BLaER1 (cell line): ENCODE measurements around the gene COG1.
A peak's percentile ranks its signal among the peaks of the same experiment; 100 is the strongest.

ENCODE experiments used
- H3K27ac ChIP-seq: shearing (Covaris generic); formaldehyde crosslinking; 2 replicates; pipeline ENCODE4 v1.8.1; 2022
- H3K27me3 ChIP-seq: shearing (Covaris generic); formaldehyde crosslinking; 2 replicates; pipeline ENCODE4 v1.8.1; 2022
- H3K36me3 ChIP-seq: shearing (Covaris generic); formaldehyde crosslinking; 2 replicates; pipeline ENCODE4 v1.8.1; 2022
- H3K4me1 ChIP-seq: shearing (Covaris generic); formaldehyde crosslinking; 2 replicates; pipeline ENCODE4 v1.8.1; 2022
- H3K4me2 ChIP-seq: shearing (Covaris generic); formaldehyde crosslinking; 2 replicates; pipeline ENCODE4 v1.8.1; 2022
- H3K4me3 ChIP-seq: shearing (Covaris generic); formaldehyde crosslinking; 2 replicates; pipeline ENCODE4 v1.8.1; 2022
- H3K9ac ChIP-seq: shearing (Covaris generic); formaldehyde crosslinking; 2 replicates; pipeline ENCODE4 v1.8.1; 2022
- H3K9me3 ChIP-seq: shearing (Covaris generic); formaldehyde crosslinking; 2 replicates; pipeline ENCODE4 v1.8.1; 2022
- H4K20me1 ChIP-seq: shearing (Covaris generic); formaldehyde crosslinking; 2 replicates; pipeline ENCODE4 v1.8.1; 2022
- Cebpa-rat ChIP-seq: shearing (Covaris generic); IDR thresholded peaks from 2 replicates; pipeline ENCODE4 v1.8.1; 2022

Gene COG1

DNA sequence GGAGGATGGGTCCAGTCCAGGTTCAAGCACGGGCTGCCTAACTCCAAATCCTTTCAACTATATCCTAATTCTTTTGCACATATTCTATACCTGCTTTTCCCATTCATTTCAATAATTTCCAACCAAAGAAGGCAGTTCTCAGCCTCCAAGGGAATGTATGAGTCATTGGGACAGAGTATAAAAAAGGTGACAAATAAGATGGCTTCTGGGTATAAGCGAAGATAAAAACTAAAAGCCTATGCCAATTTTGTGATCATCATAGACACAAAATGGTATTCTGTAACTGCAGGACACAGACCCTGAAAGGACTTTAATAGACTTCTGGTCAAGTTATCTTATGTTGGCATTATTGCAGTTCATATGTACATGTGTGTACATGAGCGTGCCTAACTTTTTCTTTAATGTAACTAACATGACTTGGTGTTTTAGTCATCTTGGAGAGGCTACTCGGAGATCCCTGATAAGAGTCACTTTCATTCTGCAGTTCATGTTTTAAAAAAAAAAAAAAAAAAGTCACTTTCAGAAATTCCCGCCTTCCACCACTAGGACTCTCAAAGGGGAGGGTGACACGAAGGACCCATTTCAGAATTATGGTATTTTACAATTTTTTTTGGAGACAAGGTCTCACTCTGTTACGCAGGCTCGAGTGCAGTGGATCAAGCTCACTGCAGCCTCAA is 17.3 kb downstream of the COG1 start:
- H3K36me3 ChIP-seq, result peaks cover 90% of the 10 kb centered on the region
- no peak overlapping the region for H3K9ac ChIP-seq
- no peaks in the 10 kb centered on the region for H3K27me3 ChIP-seq
- TF ChIP-seq Cebpa-rat, result no peak
- peaks cover 73% of the 10 kb centered on the region for H4K20me1 ChIP-seq
- no peaks in the 10 kb centered on the region for H3K9me3 ChIP-seq
- H3K4me2 ChIP-seq, result no peak overlapping the region
- no peaks in the 10 kb centered on the region for H3K4me1 ChIP-seq
- H3K27ac ChIP-seq, result no peak overlapping the region
- no peak overlapping the region for H3K4me3 ChIP-seq

DNA sequence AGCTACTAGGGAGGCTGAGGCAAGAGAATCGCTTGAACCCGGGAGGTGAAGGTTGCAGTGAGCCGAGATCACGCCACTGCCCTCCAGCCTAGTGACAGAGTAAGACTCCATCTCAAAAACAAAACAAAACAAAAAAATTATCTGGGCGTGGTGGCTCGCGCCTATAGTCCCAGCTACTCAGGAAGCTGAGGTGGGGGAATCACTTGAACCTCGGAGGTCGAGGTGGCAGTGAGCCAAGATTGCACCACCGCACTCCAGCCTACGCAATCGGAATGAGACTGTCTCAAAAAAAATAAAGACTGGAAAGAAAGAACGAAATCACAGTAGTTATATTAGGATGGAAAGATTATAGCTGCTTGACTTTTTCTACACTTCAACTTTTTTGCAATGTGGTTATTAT is 18.9 kb downstream of the COG1 start:
- H4K20me1 ChIP-seq, result peaks cover 80% of the 10 kb centered on the region

DNA sequence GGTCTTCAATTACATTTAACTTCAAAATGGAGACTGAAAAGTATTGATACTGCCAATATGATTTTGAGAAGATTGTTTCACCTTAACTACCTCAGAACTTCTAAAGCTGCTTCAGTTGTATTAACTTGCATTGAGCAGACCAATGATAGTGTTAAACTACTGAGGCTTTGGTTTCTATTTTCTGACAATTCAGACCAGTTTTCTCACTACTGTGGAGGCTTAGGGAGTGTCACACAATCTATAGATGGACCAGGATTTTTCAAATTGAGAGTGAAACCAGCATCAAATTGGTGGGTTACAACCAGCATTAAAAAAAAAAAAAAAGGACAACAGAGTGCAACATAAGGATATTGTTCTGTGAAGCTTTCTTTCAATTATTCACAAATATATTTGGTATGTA is 21.2 kb downstream of the COG1 start:
- no peak overlapping the region for H3K4me2 ChIP-seq
- peaks cover 89% of the 10 kb centered on the region for H3K36me3 ChIP-seq
- no peak for TF ChIP-seq Cebpa-rat
- H3K4me3 ChIP-seq, result no peak overlapping the region
- peaks cover 79% of the 10 kb centered on the region for H4K20me1 ChIP-seq
- no peak overlapping the region for H3K27ac ChIP-seq
- H3K4me1 ChIP-seq, result no peaks in the 10 kb centered on the region
- no peaks in the 10 kb centered on the region for H3K27me3 ChIP-seq
- H3K9me3 ChIP-seq, result no peaks in the 10 kb centered on the region
- no peak overlapping the region for H3K9ac ChIP-seq

More for the DNA sequence above, 18.9 kb downstream of the COG1 start:
- no peak for TF ChIP-seq Cebpa-rat
- H3K36me3 ChIP-seq, result peaks cover 90% of the 10 kb centered on the region
- H3K9ac ChIP-seq, result no peak overlapping the region
- H3K4me3 ChIP-seq, result no peak overlapping the region
- H3K27ac ChIP-seq, result no peak overlapping the region
- no peak overlapping the region for H3K4me2 ChIP-seq
- no peaks in the 10 kb centered on the region for H3K9me3 ChIP-seq
- H3K4me1 ChIP-seq, result no peaks in the 10 kb centered on the region
- no peaks in the 10 kb centered on the region for H3K27me3 ChIP-seq

DNA sequence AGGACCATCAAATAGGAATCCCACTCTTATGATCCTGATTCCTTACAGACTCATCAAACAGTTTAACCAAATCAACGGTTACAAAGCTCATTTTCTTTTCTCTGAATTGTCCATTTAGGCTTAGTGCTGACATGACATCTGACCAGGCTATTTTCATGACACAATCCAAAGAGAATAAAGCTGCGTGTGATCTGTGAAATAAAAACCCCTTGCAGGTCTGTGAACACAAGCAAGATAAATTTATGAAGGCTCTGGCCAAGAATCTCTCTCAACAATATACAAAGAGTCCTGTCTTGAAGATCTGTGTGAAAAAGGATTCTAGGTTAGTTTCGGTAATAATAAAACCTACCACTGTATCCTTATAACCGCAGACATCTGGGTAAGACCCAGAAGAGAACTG is 22.0 kb downstream of the COG1 start:
- peaks cover 71% of the 10 kb centered on the region for H4K20me1 ChIP-seq
- peaks cover 88% of the 10 kb centered on the region for H3K36me3 ChIP-seq
- H3K9ac ChIP-seq, result no peak overlapping the region
- no peak overlapping the region for H3K4me3 ChIP-seq
- H3K4me1 ChIP-seq, result no peaks in the 10 kb centered on the region
- H3K9me3 ChIP-seq, result no peaks in the 10 kb centered on the region
- no peak overlapping the region for H3K27ac ChIP-seq
- TF ChIP-seq Cebpa-rat, result no peak
- H3K4me2 ChIP-seq, result no peak overlapping the region
- no peaks in the 10 kb centered on the region for H3K27me3 ChIP-seq

DNA sequence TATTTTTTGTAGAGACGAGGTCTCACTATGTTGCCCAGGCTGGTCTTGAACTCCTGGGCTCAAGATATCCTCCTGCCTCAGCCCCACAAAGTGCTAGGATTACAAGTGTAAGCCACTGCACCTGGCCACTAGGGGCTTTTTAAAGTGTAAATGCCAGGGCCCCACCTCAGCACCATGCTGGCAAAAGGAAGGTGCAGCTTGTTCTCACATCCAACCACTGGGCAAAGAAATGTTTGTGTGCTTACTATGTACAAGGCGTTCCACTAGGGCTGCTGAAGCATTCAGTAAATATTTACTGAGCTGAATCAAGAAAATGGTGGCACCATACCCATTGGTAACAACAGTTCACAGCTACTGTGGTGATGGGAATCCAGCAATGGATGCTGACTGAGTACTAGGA is 22.6 kb downstream of the COG1 start:
- no peak for TF ChIP-seq Cebpa-rat
- Histone ChIP-seq H3K4me1 (no peaks in the 10 kb centered on the region), H4K20me1 (peaks cover 68% of the 10 kb centered on the region), H3K36me3 (peaks cover 85% of the 10 kb centered on the region), H3K27ac (no peak overlapping the region), H3K9ac (no peak overlapping the region), H3K4me3 (no peak overlapping the region), H3K4me2 (no peak overlapping the region), H3K9me3 (no peaks in the 10 kb centered on the region), H3K27me3 (no peaks in the 10 kb centered on the region)

DNA sequence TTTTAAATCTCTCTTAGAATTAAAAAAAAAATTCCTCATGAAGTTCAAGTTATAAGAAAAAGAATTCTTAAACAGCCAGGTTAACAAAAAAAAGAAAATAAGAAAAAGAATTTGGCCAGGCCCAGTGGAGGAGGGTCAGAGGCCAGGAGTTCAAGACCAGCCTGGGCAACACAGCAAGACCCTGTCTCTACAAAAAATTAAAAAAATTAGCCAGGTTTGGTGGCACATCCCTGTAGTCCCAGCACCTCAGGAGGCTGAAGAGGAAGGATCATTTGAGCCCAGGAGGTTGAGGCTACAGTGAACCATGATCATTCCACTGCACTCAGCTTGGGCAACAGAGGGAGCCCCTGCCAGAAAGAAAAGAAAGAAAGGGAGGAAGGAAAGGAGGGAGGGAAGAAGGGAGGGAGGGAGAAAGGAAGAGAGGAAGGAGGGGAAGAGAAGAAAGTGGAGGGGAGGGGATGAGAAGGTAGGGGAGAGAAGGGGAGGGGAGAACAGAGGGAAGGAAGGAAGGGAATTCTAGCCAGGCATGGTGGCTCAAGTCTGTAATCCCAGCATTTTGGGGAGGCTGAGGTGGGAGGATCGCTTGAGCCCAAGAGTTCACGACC is 30.9 kb downstream of the COG1 start:
- Histone ChIP-seq H3K4me2 (no peak overlapping the region), H3K9me3 (no peaks in the 10 kb centered on the region), H3K27ac (no peak overlapping the region), H3K9ac (no peak overlapping the region), H3K4me3 (no peak overlapping the region), H3K27me3 (no peaks in the 10 kb centered on the region), H4K20me1 (peaks cover 77% of the 10 kb centered on the region), H3K36me3 (peaks cover 51% of the 10 kb centered on the region), H3K4me1 (peaks cover 19% of the 10 kb centered on the region)
- no peak for TF ChIP-seq Cebpa-rat

DNA sequence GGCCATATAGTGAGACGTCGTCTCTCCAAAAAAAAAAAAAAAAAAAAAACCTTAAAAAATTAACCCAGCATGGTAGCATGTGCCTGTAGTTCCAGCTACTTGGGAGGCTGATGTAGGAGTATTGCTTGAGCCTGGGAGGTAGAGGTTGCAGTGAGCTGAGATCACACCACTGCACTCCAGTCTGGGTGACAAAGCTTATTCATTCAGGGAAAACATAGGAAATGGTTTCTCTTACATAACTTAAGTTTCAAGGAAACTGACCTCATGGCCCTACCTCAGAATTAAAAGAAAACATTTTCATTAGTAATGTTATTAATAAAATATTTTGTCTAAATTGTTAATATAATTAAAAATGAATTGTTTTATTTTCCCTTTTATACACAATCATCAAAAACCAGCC is 31.4 kb downstream of the COG1 start:
- Histone ChIP-seq H3K9ac (no peak overlapping the region), H3K4me1 (peaks cover 24% of the 10 kb centered on the region), H3K36me3 (peaks cover 46% of the 10 kb centered on the region), H3K27ac (no peak overlapping the region), H3K27me3 (no peaks in the 10 kb centered on the region), H3K4me3 (no peak overlapping the region), H3K4me2 (no peak overlapping the region), H3K9me3 (no peaks in the 10 kb centered on the region), H4K20me1 (peaks cover 82% of the 10 kb centered on the region)
- no peak for TF ChIP-seq Cebpa-rat

DNA sequence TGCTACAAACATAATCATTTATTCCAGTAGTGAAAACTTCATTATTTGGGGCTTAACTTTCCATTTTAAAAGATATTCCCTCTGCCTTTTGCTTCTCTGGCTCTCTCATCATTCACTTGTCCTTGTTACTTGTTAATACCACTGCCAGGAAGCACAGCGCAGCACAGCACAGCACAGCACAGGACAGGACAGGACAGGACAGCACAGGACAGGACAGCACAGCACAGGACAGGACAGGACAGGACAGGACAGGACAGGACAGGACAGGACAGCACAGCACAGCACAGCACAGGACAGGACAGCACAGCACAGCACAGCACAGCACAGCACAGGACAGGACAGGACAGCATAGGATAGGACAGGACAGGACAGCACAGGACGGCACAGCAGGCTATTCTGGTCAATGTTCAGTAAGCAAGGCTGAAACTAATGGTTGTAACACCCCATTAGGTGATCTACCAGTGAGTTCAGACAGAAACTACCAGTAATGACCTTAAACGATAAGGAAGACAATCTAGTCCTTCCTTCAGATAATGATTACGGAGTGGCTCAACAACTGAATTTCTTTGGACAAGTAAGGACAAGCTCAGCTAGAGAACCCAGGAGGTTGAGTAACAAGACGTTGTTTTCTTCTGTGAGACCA is 31.9 kb downstream of the COG1 start:
- Histone ChIP-seq H3K4me3 (no peak overlapping the region), H3K9me3 (no peaks in the 10 kb centered on the region), H3K4me1 (peaks cover 27% of the 10 kb centered on the region), H3K27ac (no peak overlapping the region), H3K27me3 (no peaks in the 10 kb centered on the region), H3K36me3 (peaks cover 41% of the 10 kb centered on the region), H3K9ac (no peak overlapping the region), H4K20me1 (peaks cover 87% of the 10 kb centered on the region), H3K4me2 (no peak overlapping the region)
- no peak for TF ChIP-seq Cebpa-rat

DNA sequence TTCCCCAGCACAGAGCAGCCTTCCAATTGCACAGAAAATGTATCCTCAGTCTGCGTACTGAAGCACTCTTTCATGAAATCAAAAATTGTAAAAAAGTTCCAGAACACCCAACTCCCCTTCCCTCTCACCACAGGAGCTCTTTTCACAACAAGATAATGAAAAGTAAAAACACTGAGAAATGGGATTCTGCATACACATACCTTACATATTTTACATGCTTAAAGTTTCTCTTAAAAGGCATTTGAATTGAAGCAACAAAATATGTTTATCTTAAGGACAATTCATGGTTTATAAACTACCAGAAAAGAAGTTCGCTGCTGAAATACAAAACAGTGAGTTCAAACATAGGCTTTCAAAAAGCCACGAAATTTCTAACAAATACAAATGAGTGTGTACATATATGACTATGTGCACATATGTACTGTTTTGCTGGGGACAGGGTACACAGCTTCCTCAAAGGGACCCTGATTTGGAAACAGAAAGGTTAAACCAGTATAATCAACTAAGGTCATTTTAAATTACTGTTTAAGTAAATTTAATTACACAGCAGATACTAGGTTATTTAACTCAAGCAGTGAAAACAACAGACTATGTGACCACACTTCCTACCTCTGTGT is 33.8 kb downstream of the COG1 start:
- no peaks in the 10 kb centered on the region for H3K27me3 ChIP-seq
- H3K36me3 ChIP-seq, result peaks cover 32% of the 10 kb centered on the region
- peaks cover 96% of the 10 kb centered on the region for H4K20me1 ChIP-seq
- H3K4me1 ChIP-seq, result peaks cover 43% of the 10 kb centered on the region
- H3K4me3 ChIP-seq, result no peak overlapping the region
- no peak overlapping the region; the same call in 1 of the 2 replicates for H3K4me2 ChIP-seq
- no peak for TF ChIP-seq Cebpa-rat
- H3K9ac ChIP-seq, result no peak overlapping the region
- no peak overlapping the region for H3K27ac ChIP-seq
- H3K9me3 ChIP-seq, result no peaks in the 10 kb centered on the region

DNA sequence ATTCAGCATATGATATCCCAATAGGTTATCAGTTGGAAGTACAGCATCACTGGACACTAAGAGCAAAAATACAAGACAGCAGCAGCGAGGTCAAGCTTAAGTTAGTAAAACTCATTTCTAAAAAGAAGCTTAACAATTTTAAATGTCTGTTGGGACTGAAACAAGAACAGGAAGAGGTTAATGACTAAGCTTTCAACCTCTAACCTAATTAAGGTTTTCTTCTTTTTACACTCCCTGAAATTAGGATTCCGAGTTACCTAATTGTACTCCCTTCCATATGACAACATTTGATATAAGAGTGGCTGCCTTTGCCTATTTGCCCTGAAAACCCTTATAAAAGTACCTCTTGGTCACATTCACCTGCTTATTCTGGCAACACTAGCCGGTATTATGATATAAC is 34.5 kb downstream of the COG1 start:
- no peaks in the 10 kb centered on the region for H3K27me3 ChIP-seq
- H4K20me1 ChIP-seq, result peaks cover 90% of the 10 kb centered on the region
- H3K4me3 ChIP-seq, result no peak overlapping the region
- H3K9ac ChIP-seq, result no peak overlapping the region
- peaks cover 43% of the 10 kb centered on the region for H3K4me1 ChIP-seq
- TF ChIP-seq Cebpa-rat, result no peak
- no peaks in the 10 kb centered on the region for H3K9me3 ChIP-seq
- peak overlapping the region; percentile 26; the same call in 1 of the 2 replicates for H3K4me2 ChIP-seq
- peaks cover 28% of the 10 kb centered on the region for H3K36me3 ChIP-seq
- H3K27ac ChIP-seq, result no peak overlapping the region
